ENCODE results near the gene INPP5D.

Gene INPP5D

DNA sequence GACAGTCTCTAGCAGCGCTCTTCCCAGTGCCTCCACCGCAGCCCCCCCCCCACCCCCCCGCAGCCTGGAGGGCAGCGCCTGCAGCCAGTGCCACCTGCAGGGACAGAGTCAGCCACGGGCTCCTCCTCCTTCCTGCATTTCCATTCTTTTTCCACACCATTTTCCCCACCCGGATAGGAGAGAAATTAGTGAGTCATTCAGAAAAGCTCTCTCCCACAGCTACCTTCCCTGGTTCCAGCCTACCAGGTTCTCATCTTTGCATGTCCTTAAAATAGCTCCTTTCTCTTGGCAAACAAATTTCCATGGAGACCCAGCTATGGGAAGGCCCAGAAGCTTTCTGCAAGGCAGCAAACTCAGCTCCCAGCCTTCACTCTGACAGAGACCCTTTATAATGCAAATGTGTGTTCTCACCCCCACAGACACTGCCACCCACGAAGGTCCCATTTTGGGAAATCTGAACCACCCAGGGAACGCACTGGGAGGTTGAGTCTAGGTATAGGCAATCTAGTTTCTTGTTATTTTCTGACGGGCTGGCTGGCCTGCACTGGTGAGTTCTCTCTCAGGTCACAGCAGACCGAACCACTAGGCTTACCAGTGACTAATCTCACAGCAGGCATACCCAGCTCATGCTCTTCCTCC is 149.5 kb downstream of the INPP5D start:
- no peaks in the 10 kb centered on the region for H3K9me3 ChIP-seq (ENCODE audit: control insufficient read depth, low read length)
- no peak overlapping the region for H3K9ac ChIP-seq (ENCODE audit: low read length)
- no peaks in the 10 kb centered on the region for H3K27me3 ChIP-seq (ENCODE audit: control insufficient read depth, insufficient read depth, low read length)
- H3K4me3 ChIP-seq (ENCODE audit: low read length): no peak overlapping the region
- no peaks in the 10 kb centered on the region for H3K36me3 ChIP-seq (ENCODE audit: control insufficient read depth, insufficient read depth, low read length)
- peaks cover 13% of the 10 kb centered on the region for H3K4me1 ChIP-seq (ENCODE audit: control insufficient read depth, insufficient read depth, low read length)

DNA sequence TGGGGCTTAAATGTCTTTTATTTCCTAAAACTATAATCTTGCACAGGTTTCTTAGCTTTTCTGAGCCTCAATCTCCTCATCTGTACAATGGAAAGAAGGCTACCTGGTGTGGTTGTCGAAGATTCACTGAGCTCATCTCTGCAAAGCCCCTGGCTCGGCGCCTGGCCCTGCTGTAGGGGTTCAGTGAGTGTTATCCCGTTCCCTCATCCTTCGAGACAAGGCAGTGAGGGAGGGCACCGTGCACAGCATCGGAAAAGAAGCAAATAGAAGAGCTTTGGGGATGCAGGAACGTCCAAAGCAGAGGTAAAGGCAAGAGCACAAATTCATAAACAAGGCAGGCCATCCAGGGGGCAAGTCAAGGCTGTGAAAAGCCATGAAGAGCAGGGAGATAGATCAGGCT is 150.1 kb downstream of the INPP5D start:
- Histone ChIP-seq H3K4me1 (ENCODE audit: control insufficient read depth, insufficient read depth, low read length) (peaks cover 13% of the 10 kb centered on the region), H3K36me3 (ENCODE audit: control insufficient read depth, insufficient read depth, low read length) (no peaks in the 10 kb centered on the region), H3K9me3 (ENCODE audit: control insufficient read depth, low read length) (no peaks in the 10 kb centered on the region), H3K9ac (ENCODE audit: low read length) (no peak overlapping the region), H3K4me3 (ENCODE audit: low read length) (no peak overlapping the region), H3K27me3 (ENCODE audit: control insufficient read depth, insufficient read depth, low read length) (no peaks in the 10 kb centered on the region)

DNA sequence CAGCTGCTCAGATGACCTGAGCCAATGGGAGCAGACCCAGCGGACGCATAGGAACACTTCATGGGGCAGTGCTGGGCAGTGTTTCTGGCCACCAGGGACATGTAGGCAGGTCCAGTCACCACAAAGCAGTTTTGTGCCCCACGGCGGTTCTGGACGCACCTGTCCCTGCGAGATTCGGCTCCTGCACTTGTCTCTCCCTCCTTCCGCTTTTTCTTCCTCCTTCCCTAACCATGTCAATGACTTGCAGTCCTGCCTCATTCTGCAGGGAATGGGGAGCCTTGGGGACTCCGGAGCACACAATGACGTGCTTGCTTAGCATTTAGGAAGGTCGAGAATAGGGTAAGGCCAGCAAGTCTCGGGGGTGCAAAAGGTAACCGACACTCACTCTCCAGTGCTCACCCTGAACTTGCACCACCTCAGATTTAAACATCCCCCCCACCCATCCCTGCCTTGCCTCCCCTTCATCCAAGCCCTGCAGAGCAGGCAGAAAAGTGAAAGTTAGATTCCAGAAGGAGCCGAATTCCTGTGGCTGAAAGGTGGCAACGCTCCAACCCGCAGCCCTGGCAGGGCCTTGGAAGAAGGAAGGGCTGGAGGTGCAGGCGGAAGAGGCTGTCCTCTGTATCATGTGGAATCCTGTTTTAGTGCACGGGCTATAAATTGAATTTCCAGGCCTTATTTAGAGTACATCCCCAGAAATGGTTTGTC is 150.9 kb downstream of the INPP5D start:
- H3K9ac ChIP-seq (ENCODE audit: low read length): no peak overlapping the region
- H3K4me1 ChIP-seq (ENCODE audit: control insufficient read depth, insufficient read depth, low read length): peaks cover 13% of the 10 kb centered on the region
- no peak overlapping the region for H3K4me3 ChIP-seq (ENCODE audit: low read length)
- H3K9me3 ChIP-seq (ENCODE audit: control insufficient read depth, low read length): no peaks in the 10 kb centered on the region
- H3K27me3 ChIP-seq (ENCODE audit: control insufficient read depth, insufficient read depth, low read length): no peaks in the 10 kb centered on the region
- no peaks in the 10 kb centered on the region for H3K36me3 ChIP-seq (ENCODE audit: control insufficient read depth, insufficient read depth, low read length)

DNA sequence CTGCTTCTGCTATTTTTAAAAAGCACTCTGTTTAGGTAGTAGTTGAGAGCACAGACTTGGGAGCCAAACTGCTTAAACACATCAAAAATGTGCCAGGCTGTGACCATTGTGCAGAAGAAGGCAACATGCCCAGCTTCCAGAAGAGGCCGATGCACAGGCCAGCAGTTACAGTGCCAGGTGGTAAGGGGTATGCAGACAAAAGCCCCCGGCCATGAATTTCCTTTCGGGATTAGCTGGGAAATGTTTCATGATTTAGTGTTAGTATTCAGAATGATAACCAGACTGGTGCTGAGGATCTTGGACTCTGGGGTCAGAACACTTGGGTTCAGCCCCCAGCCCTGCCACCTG is 151.4 kb downstream of the INPP5D start:
- H3K4me1 ChIP-seq (ENCODE audit: control insufficient read depth, insufficient read depth, low read length): peaks cover 13% of the 10 kb centered on the region
- H3K9ac ChIP-seq (ENCODE audit: low read length): no peak overlapping the region
- H3K9me3 ChIP-seq (ENCODE audit: control insufficient read depth, low read length): no peaks in the 10 kb centered on the region
- H3K4me3 ChIP-seq (ENCODE audit: low read length): no peak overlapping the region
- no peaks in the 10 kb centered on the region for H3K36me3 ChIP-seq (ENCODE audit: control insufficient read depth, insufficient read depth, low read length)
- no peaks in the 10 kb centered on the region for H3K27me3 ChIP-seq (ENCODE audit: control insufficient read depth, insufficient read depth, low read length)

DNA sequence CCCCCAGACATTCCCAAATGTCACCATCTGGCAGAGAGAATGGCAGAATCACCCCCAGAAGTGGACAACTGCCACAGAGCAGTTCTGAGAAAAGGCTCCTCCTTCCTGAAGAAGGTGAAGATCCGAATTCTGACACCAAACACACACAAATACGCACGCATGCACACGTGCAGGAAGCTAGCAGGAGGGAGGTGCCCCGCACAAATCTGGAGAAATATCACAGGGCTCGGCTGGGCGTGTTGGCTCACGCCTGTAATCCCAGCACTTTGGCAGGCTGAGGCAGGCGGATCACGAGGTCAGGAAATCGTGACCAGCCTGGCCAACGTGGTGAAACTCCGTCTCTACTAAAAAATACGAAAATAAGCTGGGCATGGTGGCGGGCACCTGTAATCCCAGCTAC is 152.9 kb downstream of the INPP5D start:
- Histone ChIP-seq H3K27me3 (ENCODE audit: control insufficient read depth, insufficient read depth, low read length) (no peaks in the 10 kb centered on the region), H3K36me3 (ENCODE audit: control insufficient read depth, insufficient read depth, low read length) (no peaks in the 10 kb centered on the region)

DNA sequence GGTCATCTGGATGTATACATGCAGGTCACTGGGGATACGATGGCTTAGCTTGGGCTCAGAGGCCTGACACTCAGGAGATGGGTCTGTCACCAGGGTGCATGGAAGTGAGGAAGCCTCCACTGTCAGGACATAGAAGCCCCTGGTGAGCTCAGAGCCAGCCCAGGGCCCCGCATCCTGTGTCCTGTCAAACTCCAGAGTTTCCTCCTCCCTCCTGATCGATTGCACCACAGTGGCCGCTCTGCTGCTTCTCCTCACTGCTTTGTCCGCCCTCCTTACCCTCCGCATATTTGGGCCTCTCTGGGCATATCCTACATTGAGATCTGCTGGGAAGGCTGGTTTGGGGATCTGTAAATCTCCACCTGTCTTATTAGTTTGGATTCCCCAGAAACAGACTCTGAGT is 153.8 kb downstream of the INPP5D start:
- peaks cover 13% of the 10 kb centered on the region for H3K4me1 ChIP-seq (ENCODE audit: control insufficient read depth, insufficient read depth, low read length)
- H3K9me3 ChIP-seq (ENCODE audit: control insufficient read depth, low read length): no peaks in the 10 kb centered on the region
- no peaks in the 10 kb centered on the region for H3K36me3 ChIP-seq (ENCODE audit: control insufficient read depth, insufficient read depth, low read length)
- no peak overlapping the region for H3K4me3 ChIP-seq (ENCODE audit: low read length)
- no peak overlapping the region for H3K9ac ChIP-seq (ENCODE audit: low read length)
- no peaks in the 10 kb centered on the region for H3K27me3 ChIP-seq (ENCODE audit: control insufficient read depth, insufficient read depth, low read length)

More for the DNA sequence above, 152.9 kb downstream of the INPP5D start:
- Histone ChIP-seq H3K9ac (ENCODE audit: low read length) (no peak overlapping the region), H3K4me3 (ENCODE audit: low read length) (no peak overlapping the region), H3K4me1 (ENCODE audit: control insufficient read depth, insufficient read depth, low read length) (peaks cover 13% of the 10 kb centered on the region), H3K9me3 (ENCODE audit: control insufficient read depth, low read length) (no peaks in the 10 kb centered on the region)

DNA sequence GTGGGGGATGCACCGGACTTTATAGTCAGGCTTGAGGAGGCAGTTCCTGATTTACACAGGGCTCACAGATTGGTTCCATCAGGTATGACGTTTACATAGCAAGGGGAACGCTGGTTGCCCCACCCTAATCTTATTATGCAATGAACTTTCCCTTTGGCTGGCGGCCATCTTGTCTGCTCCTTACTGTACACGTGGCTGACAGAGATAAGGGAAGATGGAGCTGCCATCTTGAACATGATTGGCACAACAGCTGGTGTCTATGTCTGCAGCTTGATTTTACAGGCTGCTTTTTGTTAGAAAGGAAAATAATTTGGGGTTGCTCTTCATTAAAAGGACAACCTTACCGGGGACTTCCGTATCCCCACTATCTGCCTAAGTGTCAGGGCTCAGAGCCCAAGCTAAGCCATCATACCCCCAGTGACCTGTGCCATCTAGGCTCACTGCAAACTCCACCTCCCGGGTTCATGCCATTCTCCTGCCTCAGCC is 157.8 kb downstream of the INPP5D start:
- Histone ChIP-seq H3K9me3 (ENCODE audit: control insufficient read depth, low read length) (no peaks in the 10 kb centered on the region), H3K36me3 (ENCODE audit: control insufficient read depth, insufficient read depth, low read length) (no peaks in the 10 kb centered on the region), H3K27me3 (ENCODE audit: control insufficient read depth, insufficient read depth, low read length) (no peaks in the 10 kb centered on the region), H3K4me1 (ENCODE audit: control insufficient read depth, insufficient read depth, low read length) (peaks cover 5% of the 10 kb centered on the region), H3K9ac (ENCODE audit: low read length) (no peak overlapping the region), H3K4me3 (ENCODE audit: low read length) (no peak overlapping the region)

DNA sequence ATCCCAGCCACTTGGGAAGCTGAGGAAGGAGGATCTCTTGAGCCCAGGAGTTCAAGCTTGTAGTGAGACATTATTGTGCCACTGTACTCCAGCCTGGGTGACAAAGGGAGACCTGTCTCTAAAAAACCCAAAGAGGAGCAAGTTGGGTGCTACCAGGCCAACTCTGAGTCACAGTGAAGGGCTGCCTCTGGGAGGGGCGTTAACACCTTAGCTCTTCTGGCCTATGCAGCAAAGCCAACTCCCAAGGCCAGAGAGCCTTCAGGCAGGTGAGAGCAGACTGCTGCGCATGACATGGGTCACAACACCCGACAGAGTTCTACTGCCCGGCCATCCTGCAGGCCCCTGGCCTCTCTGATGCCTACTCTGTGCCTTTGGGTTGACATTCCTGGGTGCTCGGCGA is 158.7 kb downstream of the INPP5D start:
- Histone ChIP-seq H3K27me3 (ENCODE audit: control insufficient read depth, insufficient read depth, low read length) (no peaks in the 10 kb centered on the region), H3K4me3 (ENCODE audit: low read length) (no peak overlapping the region), H3K9ac (ENCODE audit: low read length) (no peak overlapping the region), H3K36me3 (ENCODE audit: control insufficient read depth, insufficient read depth, low read length) (no peaks in the 10 kb centered on the region), H3K9me3 (ENCODE audit: control insufficient read depth, low read length) (no peaks in the 10 kb centered on the region), H3K4me1 (ENCODE audit: control insufficient read depth, insufficient read depth, low read length) (peaks cover 5% of the 10 kb centered on the region)

DNA sequence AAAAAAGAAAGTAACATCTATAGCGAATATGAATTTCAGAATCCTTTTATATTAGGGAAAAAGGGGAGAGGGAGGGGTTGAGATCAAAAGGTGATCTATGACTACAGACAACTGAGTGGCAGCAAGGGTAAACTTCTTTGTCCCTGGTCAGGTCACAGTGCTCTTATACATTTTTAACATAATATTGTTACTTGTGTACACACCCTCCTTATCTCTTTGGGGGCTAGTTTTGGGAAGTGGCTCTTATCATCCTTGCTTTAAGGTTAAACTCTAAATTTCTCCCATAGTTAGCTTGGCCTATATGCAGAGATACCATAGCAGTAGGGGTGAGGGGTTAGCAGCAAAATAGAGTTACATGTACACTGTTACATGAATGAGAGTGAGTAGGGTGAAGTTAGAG is 159.7 kb downstream of the INPP5D start:
- no peaks in the 10 kb centered on the region for H3K9me3 ChIP-seq (ENCODE audit: control insufficient read depth, low read length)
- no peak overlapping the region for H3K9ac ChIP-seq (ENCODE audit: low read length)
- H3K4me3 ChIP-seq (ENCODE audit: low read length): no peak overlapping the region
- no peaks in the 10 kb centered on the region for H3K36me3 ChIP-seq (ENCODE audit: control insufficient read depth, insufficient read depth, low read length)
- peaks cover 5% of the 10 kb centered on the region for H3K4me1 ChIP-seq (ENCODE audit: control insufficient read depth, insufficient read depth, low read length)
- H3K27me3 ChIP-seq (ENCODE audit: control insufficient read depth, insufficient read depth, low read length): no peaks in the 10 kb centered on the region

DNA sequence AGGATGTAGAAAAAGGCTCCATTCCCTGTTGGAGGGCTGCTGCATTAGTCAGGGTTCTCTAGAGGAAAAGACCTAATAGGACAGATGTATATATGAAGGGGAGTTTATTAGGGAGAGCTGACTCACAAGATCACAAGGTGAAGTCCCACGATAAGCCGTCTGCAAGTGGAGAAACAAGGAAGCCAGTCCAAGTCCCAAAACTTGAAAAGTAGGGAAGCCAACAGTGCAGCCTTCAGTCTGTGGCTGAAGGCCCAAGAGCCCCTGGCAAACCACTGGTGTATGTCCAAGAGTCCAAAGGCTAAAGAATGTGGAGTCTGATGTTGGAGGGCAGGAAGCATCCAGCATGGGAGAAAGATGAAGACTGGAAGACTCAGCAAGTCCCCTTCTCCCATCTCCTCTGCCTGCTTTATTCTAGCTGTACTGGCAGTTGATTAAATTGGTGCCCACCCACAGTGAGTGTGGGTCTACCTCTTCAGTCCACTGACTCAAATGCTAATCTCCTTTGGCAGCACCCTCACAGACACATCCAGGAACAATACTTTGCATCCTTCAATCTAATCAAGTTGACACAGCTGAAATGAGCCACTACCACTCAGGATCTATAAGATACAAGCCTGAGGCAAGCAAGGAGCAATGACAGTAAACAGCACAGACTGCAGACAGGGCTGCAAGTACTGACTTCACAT is 161.4 kb downstream of the INPP5D start:
- H3K9me3 ChIP-seq (ENCODE audit: control insufficient read depth, low read length): no peaks in the 10 kb centered on the region

DNA sequence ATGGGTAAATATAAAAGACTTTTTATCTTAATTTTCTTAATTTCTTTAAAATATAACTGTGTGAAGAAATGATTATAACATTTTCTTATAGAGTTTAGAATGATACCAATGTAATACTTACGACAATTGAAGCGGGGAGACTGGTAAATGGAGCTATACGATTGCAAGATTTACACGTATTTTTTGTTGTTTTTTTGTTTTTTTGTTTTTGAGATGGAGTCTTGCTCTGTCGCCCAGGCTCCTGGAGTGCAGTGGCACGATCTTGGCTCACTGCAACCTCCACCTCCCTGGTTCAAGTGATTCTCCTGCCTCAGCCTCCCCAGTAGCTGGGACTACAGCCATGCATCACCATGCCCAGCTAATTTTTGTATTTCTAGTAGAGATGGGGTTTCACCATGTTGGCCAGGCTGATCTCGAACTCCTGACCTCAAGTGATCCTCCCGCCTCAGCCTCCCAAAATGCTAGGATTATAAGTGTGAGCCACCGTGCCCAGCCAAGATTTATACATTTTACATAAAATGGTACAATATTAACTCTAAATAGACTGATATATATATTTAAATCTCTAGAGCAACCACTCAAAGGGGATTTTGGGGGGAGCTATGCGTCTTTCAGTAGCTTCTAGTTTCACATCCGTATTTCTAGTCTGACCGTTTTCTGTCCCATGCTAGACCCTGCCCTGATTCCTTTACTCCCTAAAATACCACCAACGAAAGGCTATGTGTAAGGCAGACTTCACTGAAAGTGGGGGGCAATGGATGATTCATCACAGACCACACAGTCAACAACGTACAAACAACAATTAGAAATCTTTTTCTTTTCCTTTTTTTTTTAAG is 163.1 kb downstream of the INPP5D start:
- Histone ChIP-seq H3K4me3 (ENCODE audit: low read length) (no peak overlapping the region), H3K27me3 (ENCODE audit: control insufficient read depth, insufficient read depth, low read length) (peaks cover 3% of the 10 kb centered on the region), H3K9ac (ENCODE audit: low read length) (no peak overlapping the region), H3K4me1 (ENCODE audit: control insufficient read depth, insufficient read depth, low read length) (peaks cover 5% of the 10 kb centered on the region), H3K9me3 (ENCODE audit: control insufficient read depth, low read length) (no peaks in the 10 kb centered on the region), H3K36me3 (ENCODE audit: control insufficient read depth, insufficient read depth, low read length) (no peaks in the 10 kb centered on the region)

More for the DNA sequence above, 161.4 kb downstream of the INPP5D start:
- Histone ChIP-seq H3K4me1 (ENCODE audit: control insufficient read depth, insufficient read depth, low read length) (peaks cover 5% of the 10 kb centered on the region), H3K4me3 (ENCODE audit: low read length) (no peak overlapping the region), H3K27me3 (ENCODE audit: control insufficient read depth, insufficient read depth, low read length) (no peaks in the 10 kb centered on the region), H3K9ac (ENCODE audit: low read length) (no peak overlapping the region), H3K36me3 (ENCODE audit: control insufficient read depth, insufficient read depth, low read length) (no peaks in the 10 kb centered on the region)
